CD4-positive, alpha-beta T cell treated with Interleukin-2 at 100 ng/mL for 4 hours (primary cell): ENCODE data around the gene TMED10.
A peak's percentile ranks its signal among the peaks of the same experiment; 100 is the strongest.
"Not testable (repeated sequence)": the region's sequence is repeated elsewhere in the genome, so short reads cannot be mapped to it uniquely, and the experiment has no call there.

Experiments
- DNase-seq: peaks from one replicate; pipeline ENCODE4 v3.0.0-alpha.2; 2020; ENCODE audit warnings: low spot score

The TMED10 gene

DNA sequence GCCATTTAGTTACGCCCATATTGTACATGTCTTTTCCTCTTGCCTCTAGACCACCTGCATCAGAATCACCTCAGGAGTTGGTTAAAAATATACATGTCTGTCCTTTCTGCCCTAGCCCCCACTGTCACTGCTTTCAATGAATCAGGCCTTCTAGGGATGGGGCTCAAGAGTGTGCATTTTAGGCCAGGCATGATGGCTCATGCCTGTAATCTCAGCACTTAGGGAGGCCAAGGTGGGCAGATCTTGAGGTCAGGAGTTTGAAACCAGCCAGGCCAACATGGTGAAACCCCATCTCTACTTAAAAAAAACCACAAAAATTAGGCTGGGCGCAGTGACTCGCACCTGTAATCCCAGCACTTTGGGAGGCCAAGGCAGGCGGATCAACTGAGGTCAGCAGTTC is 13.6 kb upstream of the TMED10 start:
- no peak for DNase-seq

DNA sequence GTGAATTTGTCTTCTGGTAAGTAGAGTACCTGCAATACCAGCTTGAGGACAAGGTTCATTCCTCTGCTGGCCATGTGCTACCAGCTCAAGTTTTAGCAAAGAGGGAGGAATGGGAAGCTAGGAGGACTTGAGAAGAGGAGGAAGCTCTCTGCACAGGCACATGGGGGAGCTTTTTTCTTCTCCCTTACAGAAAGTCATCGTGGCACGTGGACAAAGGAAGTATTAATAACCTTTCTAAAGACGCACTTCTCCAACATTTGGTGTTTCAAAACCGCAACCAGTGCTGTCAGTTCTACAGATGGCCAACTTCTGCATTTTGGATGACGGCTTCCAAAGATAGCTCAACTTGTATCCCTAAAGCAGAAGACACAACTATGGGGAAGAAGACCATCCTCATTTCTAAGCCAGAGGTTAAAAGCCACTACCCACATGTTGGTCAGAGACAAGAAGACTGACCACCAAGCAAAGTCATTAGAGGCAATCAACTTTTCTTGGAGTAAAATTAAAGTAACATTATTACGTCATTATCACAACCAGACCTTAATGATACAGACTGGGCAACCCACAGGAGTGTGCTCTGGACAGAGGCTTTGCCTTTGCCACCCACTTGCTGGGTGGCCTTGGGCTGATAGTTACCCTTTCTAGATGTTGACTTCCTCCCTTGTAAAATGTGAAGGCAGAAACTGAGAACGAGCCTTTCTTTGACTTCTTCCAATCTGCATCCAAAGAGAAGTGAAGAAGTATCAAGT is 12.3 kb upstream of the TMED10 start:
- peak; percentile 5 for DNase-seq

- DNase-seq: no peak
Observed at GRCh38 chr14:75188086-75188485, 11.7 kb upstream of the TMED10 start.

DNA sequence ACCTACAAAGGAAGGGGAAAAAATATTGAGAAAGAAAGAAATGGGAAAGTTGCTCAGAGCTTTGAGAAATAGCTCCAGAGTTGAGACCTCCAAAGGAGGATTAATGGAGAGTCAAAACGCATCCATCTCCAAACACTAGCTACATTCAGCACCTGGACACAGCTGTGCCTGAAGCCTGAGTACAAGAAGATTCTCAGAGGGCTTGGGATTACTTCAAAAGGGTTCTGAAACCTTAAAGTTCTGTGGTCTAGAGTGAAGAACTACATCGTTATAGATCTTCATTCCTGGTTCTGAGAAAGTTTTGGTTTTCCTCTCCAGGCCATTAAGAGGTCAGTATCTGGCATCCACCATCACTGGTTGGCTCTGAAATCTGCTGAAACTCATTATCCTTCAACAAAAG is 10.5 kb upstream of the TMED10 start:
- no peak for DNase-seq

- DNase-seq: no peak
Observed at GRCh38 chr14:75185251-75186040, 9.0 kb upstream of the TMED10 start.

DNA sequence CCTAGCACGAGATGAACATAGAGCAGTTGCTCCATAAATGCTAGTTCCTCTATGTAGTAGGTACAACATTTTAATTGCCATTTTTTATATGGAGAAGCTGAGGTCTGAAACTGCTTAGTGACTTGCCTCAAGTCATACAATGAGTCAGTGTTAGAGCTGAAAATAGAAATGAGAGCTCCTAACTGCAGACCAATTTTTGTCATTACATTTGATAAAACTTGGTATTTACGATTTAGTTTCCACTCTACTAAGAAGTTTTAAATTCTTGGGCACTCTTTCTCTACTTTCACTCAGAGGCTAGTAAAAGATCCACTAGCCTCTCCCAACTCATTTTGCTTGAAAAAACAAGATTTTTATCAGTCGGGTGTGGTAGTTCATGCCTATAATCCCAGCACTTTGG is 8.1 kb upstream of the TMED10 start:
- DNase-seq: no peak

DNA sequence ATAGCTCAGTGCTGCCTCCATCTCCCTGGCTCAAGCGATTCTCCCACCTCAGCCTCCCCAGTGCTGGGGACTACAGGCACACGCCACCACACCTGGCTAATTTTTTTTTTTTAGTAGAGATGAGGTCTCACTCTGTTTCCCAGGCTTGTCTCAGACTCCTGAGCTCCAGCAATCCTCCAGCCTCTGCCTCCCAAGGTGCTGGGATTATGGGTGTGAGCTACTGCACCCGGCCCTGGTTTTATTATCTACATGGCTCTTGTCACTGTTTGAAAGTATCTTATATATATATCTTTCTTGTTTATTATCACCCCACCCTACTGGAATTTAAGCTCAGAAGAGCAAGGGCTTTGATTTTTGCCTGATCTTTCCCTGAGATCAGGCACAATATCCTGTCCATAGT is 7.6 kb upstream of the TMED10 start:
- no peak for DNase-seq

GRCh38 chr14:75183225-75183624 is 6.8 kb upstream of the TMED10 start:
- no peak for DNase-seq

DNA sequence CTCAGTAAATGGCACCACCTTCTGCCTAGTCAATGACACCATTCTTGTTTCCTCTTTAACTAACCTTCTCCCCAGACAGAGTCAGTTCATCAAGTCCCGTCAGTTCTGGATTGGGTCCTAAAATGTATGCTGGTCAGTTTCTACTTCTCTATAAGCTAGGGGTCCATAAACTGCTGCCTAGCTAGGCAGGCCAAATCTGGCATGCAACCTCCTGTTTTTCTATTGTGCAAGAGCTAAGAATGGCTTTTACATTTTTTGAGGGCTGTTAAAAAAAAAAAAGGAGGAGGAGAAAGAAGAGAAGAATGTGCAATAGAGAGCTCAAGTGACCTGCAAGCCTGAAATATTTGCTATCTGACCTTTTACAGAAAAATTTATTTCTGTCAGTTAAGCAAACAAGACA is 6.4 kb upstream of the TMED10 start:
- no peak for DNase-seq

GRCh38 chr14:75182163-75182562 is 5.8 kb upstream of the TMED10 start:
- not testable (repeated sequence) for DNase-seq

- DNase-seq: no peak
Observed at GRCh38 chr14:75181293-75182062, 5.1 kb upstream of the TMED10 start.

DNA sequence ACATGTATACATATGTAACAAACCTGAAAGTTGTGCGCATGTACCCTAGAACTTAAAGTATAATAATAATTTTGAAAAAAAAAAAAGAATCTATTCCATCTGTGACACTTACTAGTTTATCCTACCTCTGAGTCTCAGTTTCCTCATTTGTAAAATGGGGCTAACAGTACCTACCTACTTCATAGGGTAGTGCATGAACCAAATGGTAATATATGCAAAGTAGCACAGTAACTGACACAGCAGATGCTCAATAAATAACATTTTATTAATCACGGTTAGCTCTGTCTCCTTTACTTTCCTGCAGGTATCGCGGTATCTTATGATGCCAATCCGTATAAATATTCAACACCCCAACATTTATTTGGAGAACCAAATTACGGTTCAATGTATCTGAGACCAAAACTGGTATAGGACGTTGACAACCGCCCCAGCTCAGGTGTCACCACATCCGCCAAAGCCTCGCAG is 703 bp downstream of the TMED10 start:
- no peak for DNase-seq

DNA sequence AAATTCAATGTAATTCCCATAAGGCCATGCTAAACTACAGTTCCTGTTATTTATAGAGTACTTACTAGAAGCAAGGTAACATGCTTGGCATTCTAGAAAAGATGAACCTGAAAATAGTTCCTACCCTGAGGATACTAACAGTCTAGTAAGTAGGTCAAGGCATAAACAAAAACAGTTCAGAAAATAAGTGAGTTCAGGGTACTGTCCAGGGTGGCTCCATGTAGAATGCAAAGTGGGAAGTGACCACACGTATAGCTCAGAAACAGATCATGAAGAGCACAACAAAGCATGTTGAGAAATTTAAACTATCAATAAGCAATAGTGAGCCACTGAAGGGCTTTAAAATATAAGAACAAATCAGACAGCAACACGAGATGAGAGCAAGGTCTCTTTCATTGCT is 2.3 kb downstream of the TMED10 start:
- no peak for DNase-seq

GRCh38 chr14:75170772-75171171 is 5.6 kb downstream of the TMED10 start:
- DNase-seq: no peak

- DNase-seq: no peak
Observed at GRCh38 chr14:75168586-75169335, 7.7 kb downstream of the TMED10 start.

- DNase-seq: no peak
Observed at GRCh38 chr14:75167325-75167724, 9.1 kb downstream of the TMED10 start.

DNA sequence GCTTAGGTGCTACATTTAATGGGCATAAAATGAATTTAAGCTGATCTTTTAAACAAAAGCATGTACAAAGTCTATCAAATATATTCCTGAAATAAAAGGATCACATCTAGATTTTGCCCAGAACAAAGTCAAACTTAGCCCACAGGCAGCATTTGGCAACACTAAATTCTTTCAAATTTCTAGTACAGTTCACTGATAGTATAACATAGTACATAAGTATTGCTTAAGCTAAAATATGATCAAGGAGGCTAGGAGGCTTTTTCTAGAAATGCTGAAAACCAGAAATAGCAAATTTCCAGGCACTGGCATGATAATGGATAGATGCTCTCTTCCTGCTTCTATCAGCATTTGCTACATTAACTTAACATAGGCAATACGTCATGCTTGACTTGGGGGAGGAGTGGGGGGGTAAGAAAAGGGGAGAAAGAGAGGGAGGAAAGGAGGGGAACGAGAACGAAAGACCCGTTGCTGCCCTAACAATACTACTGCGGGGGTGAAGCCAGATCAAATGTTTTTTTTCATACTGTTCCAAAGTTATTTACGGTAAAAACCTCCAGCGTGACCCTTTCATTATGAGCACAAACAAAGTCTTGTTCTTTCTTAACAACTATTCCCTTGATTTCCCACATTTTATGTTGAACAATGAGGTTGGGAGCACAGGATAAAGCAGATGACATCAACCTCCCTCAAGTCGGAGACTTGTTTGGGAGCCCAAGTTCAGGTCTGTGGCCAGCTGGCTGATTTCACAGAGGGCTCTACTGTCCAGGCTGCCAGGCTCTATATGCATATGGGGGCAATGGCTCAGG is 10.6 kb downstream of the TMED10 start:
- DNase-seq: no peak

DNA sequence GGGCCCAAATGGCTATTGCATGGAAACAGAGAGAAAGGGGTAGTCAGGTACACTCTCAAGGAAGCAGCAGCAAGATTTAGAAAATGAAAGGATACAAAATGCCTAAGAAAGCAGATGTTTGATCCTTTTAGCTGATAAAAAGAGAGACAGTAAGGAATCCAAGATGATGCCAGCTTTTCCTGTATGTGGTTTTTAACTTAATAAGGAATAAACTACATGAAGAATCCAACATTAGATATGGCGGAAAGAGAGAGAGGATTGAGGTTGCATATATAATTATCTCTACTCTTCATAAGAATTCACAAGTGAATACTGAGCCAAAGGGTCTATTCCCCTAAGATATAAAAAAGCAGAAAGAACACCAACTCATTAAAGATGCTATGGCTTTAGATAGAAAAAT is 11.6 kb downstream of the TMED10 start:
- no peak for DNase-seq

DNA sequence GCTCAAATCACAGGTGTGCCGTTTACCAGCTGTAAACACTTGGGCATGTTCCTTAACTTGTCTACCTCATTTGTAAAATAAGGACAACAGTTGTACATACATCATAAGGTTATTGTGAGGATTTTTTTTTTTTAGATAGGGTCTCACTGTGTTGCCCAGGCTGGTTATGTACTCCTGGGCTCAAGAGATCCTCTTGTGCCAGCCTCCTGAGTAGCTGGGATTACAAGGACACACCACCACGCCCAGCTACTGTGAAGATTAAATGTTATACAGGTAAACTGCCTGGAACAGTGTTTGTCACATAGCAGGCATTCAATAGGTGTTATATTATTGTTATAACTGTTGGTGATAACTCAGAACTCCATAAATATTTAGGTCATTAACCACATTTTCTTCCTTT is 12.7 kb downstream of the TMED10 start:
- no peak for DNase-seq

DNA sequence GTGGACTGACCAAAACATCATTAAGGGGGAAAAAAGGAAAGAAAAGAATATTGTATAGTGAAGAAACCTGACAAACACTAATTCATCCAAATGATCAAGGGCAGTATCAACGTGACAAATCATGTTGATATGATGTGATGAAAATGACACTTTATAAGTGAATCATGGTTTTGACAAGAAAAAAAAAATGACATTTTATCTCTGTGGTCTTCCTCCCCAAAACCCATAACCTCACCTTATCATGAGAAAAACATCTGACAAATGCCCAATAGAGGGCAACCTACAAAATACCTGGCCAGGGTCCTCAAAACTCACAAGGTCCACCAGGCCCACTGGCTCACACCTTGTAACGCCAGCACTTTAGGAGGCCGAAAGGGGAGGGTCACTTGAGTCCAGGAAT is 13.8 kb downstream of the TMED10 start:
- peak; percentile 21 for DNase-seq
